Adrenal gland (tissue), 12 donors: ENCODE measurements around the gene GTF2A1L. TPM values are rescaled to one million over a fixed set of nuclear protein-coding genes. Genes with fewer than 3 reads are reported as not detected.

Source experiments
- DNase-seq, 7 donors: peaks; one replicate each; pipeline ENCODE4 v3.0.0-alpha.2; 2019 to 2020
- H3K27ac ChIP-seq, 5 donors: fragments of 200-600 bp; sonication (generic) in 4 of 5; 1 replicate in 3 of 5; 2 replicates in 2 of 5; pipeline versions ENCODE4 v1.5.1 to v1.8.0; 2016 to 2020; ENCODE audit warnings: mild to moderate bottlenecking in 1 of 5
- H3K27me3 ChIP-seq: fragments of 200-600 bp; 2 replicates; pipeline ENCODE4 v1.8.0; 2021
- H3K36me3 ChIP-seq, 2 donors: fragments of 200-600 bp; replicated peaks in 1 of 2; 1 replicate in 1 of 2; 2 replicates in 1 of 2; pipeline versions ENCODE4 v1.5.1 to v1.8.0; 2018 to 2022
- H3K4me1 ChIP-seq, 2 donors: fragments of 200-600 bp; replicated peaks in 1 of 2; 1 replicate in 1 of 2; 2 replicates in 1 of 2; pipeline versions ENCODE4 v1.5.1 to v1.8.0; 2018 to 2021
- H3K4me3 ChIP-seq, 4 donors: fragments of 200-600 bp; sonication (generic) in 3 of 4; one replicate each; pipeline ENCODE4 v1.5.1; 2016 to 2018
- H3K9me3 ChIP-seq, 3 donors: fragments of 200-600 bp; sonication (generic) in 1 of 3; replicated peaks in 1 of 3; 1 replicate in 2 of 3; 2 replicates in 1 of 3; pipeline versions ENCODE4 v1.5.1 to v1.8.0; 2016 to 2021
- CTCF ChIP-seq, 6 experiments: fragments of 450-650 bp in 4 of 6; fragments of 200-600 bp in 2 of 6; sonication (generic) in 1 of 6; IDR thresholded peaks; 1 replicate in 5 of 6; 2 replicates in 1 of 6; pipeline versions ENCODE4 v1.5.1 to v1.8.0; 2016 to 2021; ENCODE audit warnings: antibody characterized with exemption in 6 of 6, mild to moderate bottlenecking in 2 of 6, moderate library complexity in 1 of 6
- POLR2A ChIP-seq, 2 donors: fragments of 450-650 bp; IDR thresholded peaks; one replicate each; pipeline ENCODE4 v1.6.1; 2017; ENCODE audit warnings: antibody characterized with exemption in 2 of 2, mild to moderate bottlenecking in 2 of 2, moderate library complexity in 1 of 2
- WGBS, 4 donors: extraction: QIAGEN DNeasy Blood & Tissue Kit in 2 of 4; methylation state at CpG; one replicate each; pipeline versions ENCODE4 v1.1.5 to v1.1.7; 2013 to 2017; 5-methylcytosine and 5-hydroxymethylcytosine counted together
- intact Hi-C, 2 donors: fragments of 100-400 bp; cut with DNase I; formaldehyde crosslinking; loops; one replicate each; pipeline versions ENCODE4 v1.14.1 to v1.15.0; 2022 to 2023
- polyA plus RNA-seq, 3 donors: library from polyadenylated mRNA; stranded (reverse); fragments of 200-250 nt in 2 of 3; fragments of 350-450 nt in 1 of 3; fragmentation: Illumina TruSeq in 1 of 3; extraction: RNeasy Lipid Tissue Mini Kit (QIAGEN cat#74804) in 1 of 3; gene quantifications; one replicate each; pipeline ENCODE4 v1.2.3, GENCODE V29; 2013 to 2014
- total RNA-seq, 9 donors: library from RNA; depleted of rRNA in 4 of 9; stranded (reverse); fragments of >200 nt in 4 of 9; fragments of 120-200 nt in 1 of 9; fragmentation: NEBNext Ultra II Directional in 1 of 9; extraction: Animal tissue kit (Norgen Biotek cat#: 25700) in 1 of 9; gene quantifications; one replicate each; pipeline versions ENCODE4 v1.1.0 to v1.2.4, GENCODE V29; 2013 to 2023
- donor health status: healthy with polysubstance abuse.
- donor health status: Bipolar disorder and iron deficiency.
- donor health status: DM: yes; HTN: yes; CAD: no.
- donor health status: DM: no; HTN: no; CAD: no.
- donor health status: DM: no; HTN: no; CAD: no.
- donor health status: DM: yes; HTN: yes; CAD: no.

GTF2A1L gene
- total and polyA plus RNA-seq, 12 donors = 0.11 to 3.3 (median 0.84) TPM; not detected in 6

- H3K27me3 ChIP-seq = no peaks in the 10 kb centered on the region
- H3K4me1 ChIP-seq = no peaks in the 10 kb centered on the region
- no peak for DNase-seq
- H3K9me3 ChIP-seq = no peaks in the 10 kb centered on the region
- no peaks in the 10 kb centered on the region for H3K36me3 ChIP-seq
- no peak overlapping the region for H3K27ac ChIP-seq
- 60 to 81% (median 67%) methylated on average over 3 of the region's 3 CpGs for WGBS, 4 donors
- H3K4me3 ChIP-seq = no peak overlapping the region
- intact Hi-C loops = no loop called here
- TF ChIP-seq POLR2A (IDR thresholded peaks at IDR 0.05) (no peak), CTCF (IDR thresholded peaks at IDR 0.05) (no peak)
These were observed 102.0 kb downstream of the GTF2A1L start for GRCh38 chr2:48719480-48720177.

- Histone ChIP-seq H3K4me3 (no peak overlapping the region), H3K27ac (no peak overlapping the region), H3K9me3 (no peaks in the 10 kb centered on the region), H3K4me1 (no peaks in the 10 kb centered on the region), H3K36me3 (no peaks in the 10 kb centered on the region), H3K27me3 (no peaks in the 10 kb centered on the region)
- intact Hi-C loops = no loop called here
- TF ChIP-seq CTCF (IDR thresholded peaks at IDR 0.05) (no peak), POLR2A (IDR thresholded peaks at IDR 0.05) (no peak)
- DNase-seq = no peak
- WGBS, 4 donors = 71 to 83% (median 72%) methylated on average over 2 of the region's 2 CpGs
These were observed 103.5 kb downstream of the GTF2A1L start for GRCh38 chr2:48721158-48721557.

DNA sequence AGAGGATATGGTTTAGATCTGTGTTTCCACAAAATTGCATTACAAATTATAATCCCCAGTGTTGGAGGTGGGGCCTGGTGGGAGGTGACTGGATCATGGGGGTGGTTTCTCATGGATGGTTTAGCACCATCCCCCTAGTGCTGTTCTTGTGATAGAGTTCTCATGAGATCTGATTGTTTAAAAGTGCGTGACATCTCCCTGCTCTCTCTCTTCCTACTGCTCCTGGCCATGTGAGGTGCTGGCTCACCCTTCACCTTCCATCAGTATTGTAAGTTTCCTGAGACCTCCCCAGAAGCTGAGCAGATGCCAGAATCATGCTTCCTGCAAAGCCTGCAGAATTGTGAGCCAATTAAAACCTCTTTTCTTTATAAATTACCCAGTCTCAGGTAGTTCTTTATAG, 104.7 kb downstream of the GTF2A1L start:
- Histone ChIP-seq H3K27ac (no peak overlapping the region), H3K36me3 (no peaks in the 10 kb centered on the region), H3K27me3 (no peaks in the 10 kb centered on the region), H3K9me3 (no peaks in the 10 kb centered on the region), H3K4me1 (no peaks in the 10 kb centered on the region), H3K4me3 (no peak overlapping the region)
- intact Hi-C loops = no loop called here
- DNase-seq = no peak
- no peak for TF ChIP-seq CTCF (IDR thresholded peaks at IDR 0.05)
- TF ChIP-seq POLR2A (IDR thresholded peaks at IDR 0.05) = no peak
- 71 to 95% (median 80%) methylated on average over 1 of the region's 1 CpG for WGBS, 4 donors

GRCh38 chr2:48723129-48723528, 105.5 kb downstream of the GTF2A1L start:
- intact Hi-C loops = no loop called here

More at GRCh38 chr2:48723129-48723528, 105.5 kb downstream of the GTF2A1L start:
- no peak overlapping the region for H3K4me3 ChIP-seq
- H3K9me3 ChIP-seq = no peaks in the 10 kb centered on the region
- H3K4me1 ChIP-seq = no peaks in the 10 kb centered on the region
- no peak for TF ChIP-seq POLR2A (IDR thresholded peaks at IDR 0.05)
- no peak for TF ChIP-seq CTCF (IDR thresholded peaks at IDR 0.05)
- no peaks in the 10 kb centered on the region for H3K36me3 ChIP-seq
- no peaks in the 10 kb centered on the region for H3K27me3 ChIP-seq
- H3K27ac ChIP-seq = no peak overlapping the region
- DNase-seq = no peak
